Aortic smooth muscle cell (primary cell): Measurements from ENCODE around the gene AXDND1. TPM values are rescaled to one million over a fixed set of nuclear protein-coding genes. Genes with fewer than 3 reads are reported as not detected.

Source experiments
- total RNA-seq: library from RNA; depleted of rRNA; stranded (reverse); fragments of >200 nt; gene quantifications from 2 replicates; pipeline ENCODE4 v1.2.3, GENCODE V29; 2014

Gene AXDND1
- 0.26 and 0.68 TPM in 2 replicates for total RNA-seq

GRCh38 chr1:179365342-179366092, at the start of gene AXDND1:
Gene AXDND1 (plus strand): TSS chr1:179365971. CDS start chr1:179366510, 539 bp downstream.

GRCh38 chr1:179575497-179576314, 209.9 kb downstream of the AXDND1 start, which contains the start of gene NPHS2:
Gene NPHS2 (minus strand): TSS chr1:179575948. CDS start chr1:179575864, 84 bp downstream.

GRCh38 chr1:179591592-179592580, 226.1 kb downstream of the AXDND1 start, which contains the start of gene TDRD5:
Gene TDRD5 (plus strand): TSS chr1:179591832. CDS start chr1:179592616, 784 bp downstream.

Other genes starting within 250 kb of the AXDND1 start
- 48.9 and 67.8 TPM in 2 replicates for gene ABL2, start 136.3 kb upstream of the AXDND1 start, total RNA-seq
- 19.7 and 24.2 TPM in 2 replicates for gene SOAT1, start 72.2 kb upstream of the AXDND1 start, total RNA-seq
- gene NPHS2, start 210.0 kb downstream of the AXDND1 start, total RNA-seq: not detected in 2 replicates
- gene TDRD5, start 225.9 kb downstream of the AXDND1 start, total RNA-seq: not detected in 2 replicates